ENCODE data around the gene PKM. TPM values are rescaled to one million over a fixed set of nuclear protein-coding genes. Genes with fewer than 3 reads are reported as not detected.

The PKM gene
- total and polyA plus RNA-seq, 2 experiments from 2014 or later, result 1,894 to 2,578 TPM

GRCh38 chr15:72199721-72200212, 31.2 kb downstream of the PKM start:
- DNase-seq (ENCODE audit: low read depth in 1 of 2, low spot score in 1 of 2), result peak; percentile 67 to 81
- Histone ChIP-seq H3K36me3 (peaks cover 52% of the 10 kb centered on the region), H3K27ac (peak overlapping the region; percentile 80), H3K4me1 (ENCODE audit: low read depth) (peaks cover 9% of the 10 kb centered on the region), H3K27me3 (peaks cover 29% of the 10 kb centered on the region), H3K9me3 (ENCODE audit: low read depth) (no peaks in the 10 kb centered on the region), H3K4me3 (no peak overlapping the region)
- TF ChIP-seq CTCF (IDR thresholded peaks at IDR 0.05; ENCODE audit: low read depth, low read length), result peak; percentile 91

GRCh38 chr15:72199205-72199515, 31.8 kb downstream of the PKM start:
- no peak for DNase-seq (ENCODE audit: low read depth in 1 of 2, low spot score in 1 of 2)
- Histone ChIP-seq H3K4me1 (ENCODE audit: low read depth) (peaks cover 9% of the 10 kb centered on the region), H3K27me3 (peaks cover 29% of the 10 kb centered on the region), H3K27ac (no peak overlapping the region), H3K4me3 (no peak overlapping the region), H3K9me3 (ENCODE audit: low read depth) (no peaks in the 10 kb centered on the region), H3K36me3 (peaks cover 46% of the 10 kb centered on the region)
- TF ChIP-seq CTCF (IDR thresholded peaks at IDR 0.05; ENCODE audit: low read depth, low read length), result no peak

- TF ChIP-seq CTCF (IDR thresholded peaks at IDR 0.05; ENCODE audit: low read depth, low read length), result no peak
Observed at GRCh38 chr15:72198356-72199204, 32.4 kb downstream of the PKM start.

GRCh38 chr15:72197460-72198355, 33.3 kb downstream of the PKM start, which contains the start of gene GRAMD2A:
TSS of gene GRAMD2A (minus strand) at chr15:72197787.
- H3K9me3 ChIP-seq (ENCODE audit: low read depth), result no peaks in the 10 kb centered on the region
- DNase-seq (ENCODE audit: low read depth in 1 of 2, low spot score in 1 of 2), result peak; percentile 51 to 57
- peaks cover 32% of the 10 kb centered on the region for H3K36me3 ChIP-seq
- peaks cover 13% of the 10 kb centered on the region for H3K4me1 ChIP-seq (ENCODE audit: low read depth)
- TF ChIP-seq CTCF (IDR thresholded peaks at IDR 0.05; ENCODE audit: low read depth, low read length), result no peak
- peak within 1 kb of the TSS; percentile 39 for H3K4me3 ChIP-seq
- H3K27ac ChIP-seq, result no peak within 1 kb of the TSS
- H3K27me3 ChIP-seq, result peaks cover 29% of the 10 kb centered on the region

More at GRCh38 chr15:72198356-72199204, 32.4 kb downstream of the PKM start:
- Histone ChIP-seq H3K36me3 (peaks cover 40% of the 10 kb centered on the region), H3K9me3 (ENCODE audit: low read depth) (no peaks in the 10 kb centered on the region), H3K4me1 (ENCODE audit: low read depth) (peaks cover 13% of the 10 kb centered on the region), H3K27ac (no peak overlapping the region), H3K4me3 (no peak overlapping the region), H3K27me3 (peaks cover 29% of the 10 kb centered on the region)
- no peak for DNase-seq (ENCODE audit: low read depth in 1 of 2, low spot score in 1 of 2)

- H3K9me3 ChIP-seq (ENCODE audit: low read depth), result no peaks in the 10 kb centered on the region
- no peak overlapping the region for H3K27ac ChIP-seq
- TF ChIP-seq CTCF (IDR thresholded peaks at IDR 0.05; ENCODE audit: low read depth, low read length), result no peak
- peaks cover 29% of the 10 kb centered on the region for H3K27me3 ChIP-seq
- H3K36me3 ChIP-seq, result peaks cover 25% of the 10 kb centered on the region
- peak overlapping the region; percentile 39 for H3K4me3 ChIP-seq
- no peak for DNase-seq (ENCODE audit: low read depth in 1 of 2, low spot score in 1 of 2)
- peaks cover 10% of the 10 kb centered on the region for H3K4me1 ChIP-seq (ENCODE audit: low read depth)
Observed at GRCh38 chr15:72197041-72197459, 33.9 kb downstream of the PKM start.
